Measurements from ENCODE around the gene NUP35.

Gene NUP35, protein sequence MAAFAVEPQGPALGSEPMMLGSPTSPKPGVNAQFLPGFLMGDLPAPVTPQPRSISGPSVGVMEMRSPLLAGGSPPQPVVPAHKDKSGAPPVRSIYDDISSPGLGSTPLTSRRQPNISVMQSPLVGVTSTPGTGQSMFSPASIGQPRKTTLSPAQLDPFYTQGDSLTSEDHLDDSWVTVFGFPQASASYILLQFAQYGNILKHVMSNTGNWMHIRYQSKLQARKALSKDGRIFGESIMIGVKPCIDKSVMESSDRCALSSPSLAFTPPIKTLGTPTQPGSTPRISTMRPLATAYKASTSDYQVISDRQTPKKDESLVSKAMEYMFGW

DNA sequence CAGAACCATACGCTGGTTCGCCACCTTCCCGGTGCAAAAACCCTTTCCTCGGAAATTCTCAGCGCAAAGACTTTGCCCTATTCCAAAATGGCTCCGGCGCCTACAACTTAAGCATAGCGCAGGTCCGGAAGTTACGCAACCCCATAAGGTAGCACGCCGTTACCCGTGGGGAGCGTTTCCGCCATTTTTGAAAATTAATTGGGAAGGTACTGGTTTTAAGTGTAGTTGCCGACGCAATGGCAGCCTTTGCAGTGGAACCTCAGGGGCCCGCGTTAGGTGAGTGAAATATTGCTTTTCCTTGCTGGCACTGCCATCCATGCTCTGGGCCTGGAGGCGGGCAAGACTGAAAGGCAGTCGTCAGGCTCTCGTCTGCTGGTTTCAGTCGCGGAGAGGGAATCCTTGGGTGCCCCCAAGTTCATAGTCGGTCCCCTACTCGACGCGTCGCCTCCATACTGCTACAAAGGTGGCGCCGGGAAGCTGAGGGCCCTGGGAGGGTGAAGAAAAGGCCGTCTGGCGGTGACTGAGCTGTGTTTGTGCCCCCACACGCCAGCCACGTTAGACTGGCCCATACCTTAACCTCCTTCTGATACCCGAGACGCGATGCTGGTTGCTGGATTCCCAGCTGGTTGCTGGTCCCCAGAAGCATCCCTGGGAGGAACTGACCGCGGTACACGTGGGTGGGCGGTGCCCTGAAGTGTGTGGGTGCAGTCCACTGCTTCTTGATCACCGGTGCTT is at the start of gene NUP35:
Gene NUP35, plus strand, starts transcription at position 222 of the 735 bp plus-strand sequence. Its CDS starts 15 bp downstream, at position 237.
- DNase-seq, result peak; percentile 94

DNA sequence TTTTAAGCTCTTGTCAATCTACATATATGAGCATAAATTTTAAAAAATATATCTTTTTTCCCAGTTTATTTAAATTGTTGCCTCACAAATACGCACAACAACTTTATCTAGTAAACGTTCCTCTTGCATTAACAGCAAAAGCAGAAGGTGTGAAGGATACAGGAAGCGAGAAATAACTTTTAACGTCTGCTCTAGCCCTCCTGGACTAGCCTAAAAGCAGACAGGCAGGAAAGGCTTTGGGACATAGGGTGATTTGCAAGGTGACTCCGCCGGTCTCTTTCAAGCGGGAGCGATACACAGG is 46.1 kb upstream of the NUP35 start:
- no peak for DNase-seq

- DNase-seq, result peak; percentile 95
Observed at GRCh38 chr2:183078464-183079138, 45.6 kb upstream of the NUP35 start, which contains the start of gene DUSP19. DUSP19 (plus strand) TSS chr2:183078747; CDS start chr2:183078934, 187 bp downstream.

DNA sequence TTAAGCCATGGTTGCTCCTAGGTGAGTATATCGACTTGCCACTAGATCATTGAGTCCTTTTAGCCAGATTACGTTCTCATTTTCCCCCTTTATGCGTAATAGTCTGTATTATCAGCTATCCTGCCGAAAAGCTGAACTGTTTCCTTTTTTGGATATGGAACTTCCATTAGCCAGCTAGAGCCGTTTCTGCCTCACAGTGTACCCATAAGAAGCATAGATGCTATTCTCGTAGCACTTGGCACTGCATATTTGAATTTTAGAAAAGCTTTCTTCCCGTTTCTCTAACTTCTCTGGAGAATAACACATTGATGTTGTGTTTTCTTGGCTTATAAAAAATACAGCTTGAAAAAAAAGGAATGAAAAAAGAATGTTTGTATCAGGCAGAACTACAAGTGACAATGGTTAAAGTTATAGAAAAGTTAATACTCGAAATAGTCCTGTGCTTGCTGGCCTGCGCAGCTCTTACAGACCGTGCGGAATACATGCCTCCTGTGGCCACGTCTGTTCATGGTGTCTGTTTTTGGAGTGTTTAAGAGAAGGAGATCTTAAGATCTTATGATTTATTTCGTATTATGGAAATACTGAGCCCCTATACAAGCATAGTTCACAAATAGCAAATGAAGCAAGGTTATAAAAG is 45.0 kb upstream of the NUP35 start:
- DNase-seq, result no peak

- DNase-seq, result no peak
Observed at GRCh38 chr2:183081911-183082310, 42.3 kb upstream of the NUP35 start.

- DNase-seq, result no peak
Observed at GRCh38 chr2:183088061-183088460, 36.2 kb upstream of the NUP35 start.

DNA sequence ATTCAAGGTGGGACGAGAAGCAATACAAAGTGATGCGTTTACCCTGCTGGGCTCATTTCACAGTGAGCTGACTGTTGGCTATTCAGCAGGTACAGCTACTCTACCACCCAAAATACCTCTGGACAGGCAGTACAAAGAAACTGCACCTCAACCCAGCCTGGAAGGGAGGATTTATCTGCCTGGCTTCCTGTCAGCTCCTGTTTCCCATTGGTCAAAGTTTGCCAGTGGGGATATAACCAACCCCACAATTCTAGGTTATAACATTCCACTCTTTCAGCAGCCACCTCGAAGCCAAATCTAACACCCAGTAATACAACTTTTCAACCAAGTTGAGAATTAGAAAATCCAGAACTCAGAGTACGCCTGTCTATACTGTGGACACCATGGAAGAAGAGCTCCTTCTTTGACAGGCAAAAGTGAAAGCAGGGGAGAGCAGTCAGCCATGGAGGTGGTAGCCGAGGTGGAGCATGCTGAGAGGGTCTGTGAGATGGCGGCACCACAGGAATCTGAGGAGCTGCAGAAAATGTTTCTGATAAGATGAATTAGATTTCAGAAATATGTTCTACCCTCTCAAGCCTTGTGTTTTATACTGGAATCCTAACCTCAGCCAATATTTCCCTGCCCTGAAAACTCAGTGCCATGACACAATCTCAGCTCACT is 34.9 kb upstream of the NUP35 start:
- DNase-seq, result no peak

- no peak for DNase-seq
Observed at GRCh38 chr2:183091318-183091953, 32.8 kb upstream of the NUP35 start.

DNA sequence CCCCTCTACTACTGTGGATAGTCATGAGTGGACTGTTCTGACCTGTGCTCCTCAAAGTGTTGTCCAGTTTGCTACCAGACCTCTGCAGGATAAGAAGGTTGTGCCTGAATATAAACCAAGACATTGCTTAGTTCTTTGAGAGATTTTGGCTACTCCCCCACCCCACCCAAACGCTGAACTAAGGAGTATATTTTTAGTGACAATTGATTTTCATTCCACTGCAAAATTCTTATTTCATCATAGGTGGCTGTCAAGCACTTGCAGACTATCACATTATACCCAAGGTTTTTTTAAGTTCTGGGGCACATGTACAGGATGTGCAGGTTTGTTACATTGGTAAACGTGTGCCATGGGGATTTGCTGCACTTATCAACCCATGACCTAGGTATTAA is 32.3 kb upstream of the NUP35 start:
- no peak for DNase-seq

GRCh38 chr2:183093857-183094657 is 30.2 kb upstream of the NUP35 start:
- no peak for DNase-seq

GRCh38 chr2:183105402-183106134 is 18.7 kb upstream of the NUP35 start:
- DNase-seq, result no peak

DNA sequence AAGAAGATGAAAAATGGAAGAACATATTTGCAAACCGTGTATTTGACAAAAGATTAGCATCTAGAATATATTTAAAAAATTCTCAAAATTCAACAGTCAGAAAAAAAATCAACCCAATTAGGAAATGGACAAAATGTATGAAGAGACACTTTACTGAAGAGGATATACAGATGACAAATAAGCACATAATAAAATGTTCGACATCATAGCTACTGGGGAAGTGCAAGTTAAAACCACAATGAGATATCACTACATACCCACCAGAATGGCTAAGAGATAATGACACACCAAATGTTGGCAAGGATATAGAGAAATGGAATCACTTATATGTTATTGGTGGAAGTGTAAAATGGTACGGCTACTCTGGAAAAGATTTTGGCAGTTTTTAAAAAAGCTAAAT is 11.7 kb upstream of the NUP35 start:
- DNase-seq, result no peak

DNA sequence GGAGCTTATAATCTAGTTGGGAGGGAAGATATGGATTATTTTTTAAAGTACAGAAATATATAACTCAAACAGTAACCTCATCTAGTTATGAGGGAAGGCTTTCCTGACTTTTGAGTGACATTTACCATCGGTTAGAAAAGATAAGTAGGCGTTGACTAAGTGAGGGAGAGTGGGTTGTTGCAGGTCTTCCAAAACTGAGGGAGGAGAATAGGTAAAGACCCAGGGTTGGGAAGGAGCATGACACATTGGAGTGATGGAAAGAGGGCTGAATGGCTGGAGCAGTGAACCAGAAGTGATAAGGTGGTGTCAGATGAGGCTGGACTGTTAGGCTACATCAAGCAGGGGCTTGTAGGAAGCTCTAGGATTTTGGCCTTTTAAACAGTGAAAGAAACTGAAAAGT is 10.6 kb upstream of the NUP35 start:
- DNase-seq, result no peak

DNA sequence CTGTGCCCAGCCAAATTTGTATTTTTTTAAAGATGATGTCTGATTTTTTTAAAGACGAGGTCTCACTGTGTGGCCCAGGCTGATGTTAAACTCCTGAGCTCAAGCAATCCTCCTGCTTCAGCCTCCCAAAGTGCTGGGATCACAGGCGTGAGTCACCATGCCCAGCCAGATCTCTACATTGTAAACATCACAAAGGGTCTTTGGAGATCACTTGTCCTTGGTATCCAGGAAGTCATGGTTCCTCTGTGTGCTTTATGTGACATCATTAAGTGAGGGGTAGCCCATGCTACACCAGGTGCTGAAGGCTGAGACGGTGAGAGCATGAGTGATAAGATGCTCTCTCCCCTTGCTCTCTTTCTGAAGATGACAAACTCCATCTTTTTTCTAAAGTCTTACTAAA is 7.0 kb upstream of the NUP35 start:
- DNase-seq, result no peak

DNA sequence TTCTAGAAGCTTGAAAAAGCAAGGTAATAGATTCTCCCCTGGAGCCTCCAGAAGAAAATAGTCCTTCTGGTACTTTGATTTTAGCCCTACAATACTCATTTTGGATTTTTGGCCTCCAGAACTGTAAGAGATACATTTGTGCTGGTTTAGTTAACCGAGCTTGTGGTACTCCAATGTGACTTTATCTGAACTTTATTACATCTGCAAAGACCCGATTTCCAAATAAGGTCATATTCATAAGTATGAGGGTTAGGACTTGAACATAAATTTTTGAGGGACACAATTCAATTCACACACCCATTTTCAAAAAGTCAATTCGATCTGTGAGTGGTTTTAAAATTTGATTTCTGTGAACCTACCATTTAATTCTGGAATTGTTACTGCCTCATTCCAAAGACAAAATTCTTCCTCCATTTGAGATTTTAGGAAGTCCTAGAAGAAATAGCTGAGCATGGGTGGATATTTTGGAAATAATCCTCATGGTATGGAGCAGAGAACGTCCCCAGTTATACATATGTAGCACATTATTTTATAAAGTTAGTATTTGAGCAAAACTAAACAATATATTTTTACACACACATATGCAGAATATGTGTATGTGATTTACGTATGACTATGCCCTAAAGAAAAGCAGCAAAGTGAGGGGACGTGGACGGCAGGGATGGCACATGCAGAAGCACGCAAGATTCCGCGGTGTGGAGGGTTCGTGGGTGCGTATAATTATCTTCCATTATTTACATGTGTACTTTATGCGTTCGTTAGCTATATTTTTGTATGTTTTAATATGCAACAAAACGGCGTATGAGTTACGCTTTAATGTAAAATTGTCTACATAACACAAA is 905 bp upstream of the NUP35 start:
- DNase-seq, result peak; percentile 43

DNA sequence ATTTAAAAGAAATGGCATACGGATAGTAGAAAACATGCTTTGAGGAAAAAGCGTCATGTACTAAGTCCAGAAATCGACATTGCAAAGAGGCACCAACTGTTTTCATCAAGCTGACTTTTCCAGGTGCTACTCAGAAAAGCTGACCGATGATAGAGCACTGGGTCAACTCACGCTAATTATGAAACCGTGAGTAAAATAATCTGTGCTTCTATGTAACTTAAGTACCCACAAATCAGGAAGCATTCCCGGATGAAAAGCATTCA is 353 bp upstream of the NUP35 start:
- no peak for DNase-seq

- DNase-seq, result no peak
Observed at GRCh38 chr2:183124957-183125255, 663 bp downstream of the NUP35 start.

DNA sequence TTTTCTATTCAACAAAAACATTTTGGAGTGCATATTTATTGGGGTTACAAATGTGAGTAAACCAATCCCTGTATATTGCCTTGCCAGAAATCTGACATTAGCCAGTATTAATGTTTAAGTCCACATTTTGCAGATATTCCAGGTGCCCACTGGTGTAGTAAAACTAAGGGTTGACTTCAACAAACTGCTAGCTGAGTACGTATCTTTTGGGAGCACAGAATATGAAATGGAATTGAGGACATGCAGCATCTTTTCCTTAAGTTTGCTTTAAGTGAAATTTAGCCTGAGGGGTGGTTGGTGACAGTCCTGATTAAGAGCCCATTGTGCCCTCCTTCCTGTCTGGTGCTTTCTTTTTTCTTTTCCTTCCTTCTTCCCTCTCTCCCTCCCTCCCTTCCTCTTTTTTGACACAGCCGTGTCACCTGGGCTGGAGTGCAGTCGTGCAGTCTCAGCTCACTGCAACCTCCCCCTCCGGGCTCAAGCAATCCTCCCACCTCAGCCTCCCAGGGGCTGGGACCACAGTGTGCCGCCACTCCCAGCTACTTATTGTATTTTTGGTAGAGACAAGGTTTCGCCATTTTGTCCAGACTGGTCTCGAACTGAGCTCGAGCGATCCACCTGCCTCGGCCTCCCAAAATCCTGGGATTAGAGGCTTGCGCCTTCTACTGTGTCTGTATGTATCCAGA is 1.6 kb downstream of the NUP35 start:
- no peak for DNase-seq

GRCh38 chr2:183126635-183127034 is 2.4 kb downstream of the NUP35 start:
- no peak for DNase-seq

- no peak for DNase-seq
Observed at GRCh38 chr2:183134016-183134415, 9.8 kb downstream of the NUP35 start.

Measured in right forelimb (tissue), 1 donor.